ENCODE results near the gene GHRH.

- TF ChIP-seq EGR1 (IDR thresholded peaks at IDR 0.05; ENCODE audit: low read depth in 2 of 2) (no peak), CTCF (IDR thresholded peaks at IDR 0.05; ENCODE audit: low read depth, low read length, missing input control) (no peak)
Measured at GRCh38 chr20:37231947-37232630, 29.5 kb downstream of the GHRH start.

All from liver (tissue), 3 donors.